GM21786 (cell line): ENCODE data around the gene ZNF329.

ENCODE experiments used
- ATAC-seq: cut with Tn5 transposase; IDR thresholded peaks from one replicate; pipeline ENCODE4 v1.9.1; 2021; ENCODE audit not compliant: unreplicated experiment

The ZNF329 gene

GRCh38 chr19:58118979-58119733 lies 31.4 kb downstream of the ZNF329 start:
- no peak for ATAC-seq

DNA sequence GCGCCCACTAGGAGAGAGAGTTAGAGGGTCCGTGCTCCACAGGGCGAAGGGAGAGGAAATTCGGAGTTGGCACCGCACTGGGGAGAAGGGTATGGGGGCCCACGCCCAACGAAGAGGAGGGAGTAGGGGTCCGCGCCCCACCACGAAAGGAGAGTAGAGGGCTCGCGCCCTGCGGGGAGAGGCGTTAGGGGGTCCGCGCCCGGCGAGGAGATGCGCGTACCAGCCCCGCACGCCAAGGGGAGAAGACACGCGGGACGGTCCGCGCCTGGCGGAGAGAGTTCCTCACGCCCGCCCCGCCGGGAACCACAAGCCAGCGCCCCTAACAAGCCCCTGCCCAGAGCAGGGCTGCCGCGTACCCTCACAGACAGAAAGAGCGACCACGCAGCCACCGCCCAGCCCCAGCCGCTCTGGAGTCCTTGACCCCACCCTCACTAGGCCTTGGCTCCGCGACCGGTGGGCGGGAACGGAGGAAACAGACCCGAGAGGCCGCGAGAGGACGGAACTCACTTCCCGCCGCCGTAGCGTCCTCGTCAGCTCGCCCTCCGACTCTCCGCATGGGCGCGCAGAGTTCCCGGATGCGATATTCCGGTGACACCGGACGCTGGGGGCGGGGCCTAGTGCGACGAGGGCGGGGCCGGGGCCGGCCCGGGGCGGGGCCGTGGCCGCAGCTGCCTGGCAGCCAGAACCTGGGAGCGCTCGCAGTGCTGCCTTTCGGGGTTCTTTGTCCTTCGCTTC lies 32.6 kb downstream of the ZNF329 start:
- no peak for ATAC-seq

- ATAC-seq = no peak
Observed at GRCh38 chr19:58108546-58108817, 42.1 kb downstream of the ZNF329 start.

GRCh38 chr19:58107778-58108545 lies 42.6 kb downstream of the ZNF329 start:
- no peak for ATAC-seq

GRCh38 chr19:58098682-58098998 lies 51.9 kb downstream of the ZNF329 start:
- ATAC-seq = no peak

GRCh38 chr19:58097781-58098681 lies 52.6 kb downstream of the ZNF329 start, which contains the start of gene ZSCAN18:
Gene ZSCAN18, minus strand, starts transcription at chr19:58098231. Its CDS starts 7,964 bp downstream, at chr19:58090267.
- peak; percentile 96 for ATAC-seq

DNA sequence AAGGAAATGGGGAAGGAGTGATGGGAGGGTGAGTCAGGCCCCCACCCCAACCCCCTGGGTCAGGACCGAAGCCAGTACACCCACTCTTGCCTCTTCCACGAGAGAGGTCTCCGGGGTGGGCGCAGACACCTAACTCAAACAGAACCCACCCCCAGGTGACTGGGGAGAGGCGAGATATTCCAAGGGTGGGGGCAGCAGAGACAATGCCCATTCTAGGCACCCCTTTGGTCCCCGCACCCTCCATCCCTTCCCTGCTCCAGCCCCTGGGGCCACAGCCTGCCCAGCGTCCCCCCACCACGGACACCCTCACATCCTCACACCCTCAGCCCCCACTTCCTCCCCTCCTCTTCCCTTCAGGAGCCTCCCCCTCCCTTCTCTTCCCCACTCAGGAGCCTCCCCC lies 53.2 kb downstream of the ZNF329 start:
- ATAC-seq = no peak

DNA sequence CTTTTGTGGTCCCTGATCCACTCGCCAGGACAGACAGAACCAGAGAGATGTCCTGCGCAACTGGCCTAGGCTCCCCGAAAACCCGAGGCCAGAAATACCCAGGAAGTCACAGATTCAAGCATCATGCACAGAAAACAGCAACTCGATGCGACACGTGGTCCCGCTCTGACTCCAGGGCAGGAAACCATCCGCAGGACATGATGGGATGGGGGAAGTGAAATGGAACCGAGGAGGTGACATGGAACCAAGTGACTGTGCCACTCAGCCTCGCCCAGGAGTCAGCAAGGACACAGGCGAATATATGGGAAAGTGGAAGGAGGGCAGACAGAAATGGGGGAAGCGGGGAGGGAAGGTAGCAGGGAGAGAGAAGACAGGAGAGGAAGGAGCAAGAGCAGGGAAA lies 53.7 kb downstream of the ZNF329 start:
- ATAC-seq = no peak

DNA sequence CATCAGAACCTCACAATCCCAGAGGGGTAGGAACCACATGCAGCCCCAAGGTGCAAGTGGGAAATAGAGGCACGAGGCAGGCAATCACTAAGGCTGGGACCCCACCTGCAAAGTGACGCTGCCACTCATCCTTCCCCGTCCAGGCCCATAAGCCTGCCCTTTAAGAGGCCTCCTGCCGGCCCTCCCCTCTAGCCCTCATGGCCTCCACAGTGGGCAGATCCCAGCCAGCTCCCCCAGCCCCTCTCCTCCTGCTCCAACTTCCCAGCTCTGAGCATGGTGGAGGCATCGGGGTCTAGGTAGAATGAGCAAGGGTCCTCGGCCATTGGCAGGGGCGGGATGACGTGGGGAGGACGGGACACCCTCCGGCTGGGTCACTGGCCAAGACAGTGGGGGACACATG lies 55.3 kb downstream of the ZNF329 start:
- ATAC-seq = no peak

DNA sequence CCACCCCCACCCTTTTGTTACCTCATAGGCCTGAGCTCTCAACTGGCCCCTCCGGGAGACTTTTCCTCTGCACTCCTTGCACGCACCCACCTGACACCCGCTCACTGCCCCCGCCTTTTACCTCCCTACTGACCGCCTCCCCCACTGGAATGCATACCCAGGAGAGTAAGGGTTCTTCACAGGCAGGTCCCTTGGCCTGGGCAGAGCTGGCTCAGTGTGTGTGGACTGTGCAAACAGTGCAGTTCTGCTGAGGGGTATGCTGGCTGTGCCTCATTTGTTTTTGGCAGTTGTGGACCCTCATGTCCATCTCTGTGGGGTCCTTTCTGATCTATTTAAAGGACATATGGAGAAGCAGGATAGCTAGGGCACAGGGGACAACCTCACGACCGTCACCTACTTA lies 57.5 kb downstream of the ZNF329 start:
- no peak for ATAC-seq

- no peak for ATAC-seq
Observed at GRCh38 chr19:58091251-58091995, 59.2 kb downstream of the ZNF329 start.

DNA sequence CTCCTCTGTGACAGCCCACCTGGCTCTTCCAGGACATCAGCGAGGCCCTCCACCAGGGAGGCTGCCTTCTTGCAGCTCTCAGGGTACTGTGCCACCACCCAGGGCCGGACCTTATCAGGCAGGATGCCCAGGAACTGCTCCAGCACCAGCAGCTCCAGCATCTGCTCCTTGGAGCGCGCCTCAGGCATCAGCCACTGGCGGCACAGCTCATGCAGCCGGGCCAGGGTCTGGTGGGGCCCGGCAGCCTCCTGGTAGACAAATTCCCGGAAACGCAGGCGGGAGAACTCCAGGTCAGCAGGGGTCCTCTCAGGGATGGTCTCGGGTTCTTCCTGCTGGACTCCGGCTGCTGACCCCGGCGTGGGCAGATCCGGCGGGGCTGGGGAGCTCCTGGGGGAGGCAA lies 60.7 kb downstream of the ZNF329 start:
- ATAC-seq = no peak

DNA sequence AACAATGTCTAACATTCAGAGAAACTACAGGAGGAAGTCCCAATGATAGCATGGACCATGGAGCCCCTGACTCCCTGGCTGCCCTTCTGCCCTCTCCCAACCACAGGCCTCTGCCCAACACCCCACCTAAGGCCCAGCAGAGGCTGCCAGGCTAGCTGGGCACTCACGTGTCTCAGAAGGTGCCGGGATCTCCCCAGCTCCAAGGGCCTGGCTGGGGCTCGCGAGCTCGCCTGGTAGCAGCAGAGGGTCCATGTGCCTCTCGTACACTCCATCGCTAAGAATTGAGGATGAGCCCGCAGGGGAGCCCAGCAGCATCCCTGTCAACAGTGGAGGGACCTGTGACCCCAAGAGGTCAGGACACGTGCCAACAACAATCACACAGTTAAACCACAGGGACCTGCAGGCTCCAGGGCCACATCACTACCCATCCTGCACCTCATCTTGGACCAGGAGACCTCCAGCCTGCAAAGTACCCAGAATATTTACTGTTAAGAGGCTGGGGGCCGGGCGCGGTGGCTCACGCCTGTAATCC lies 62.0 kb downstream of the ZNF329 start:
- ATAC-seq = no peak

DNA sequence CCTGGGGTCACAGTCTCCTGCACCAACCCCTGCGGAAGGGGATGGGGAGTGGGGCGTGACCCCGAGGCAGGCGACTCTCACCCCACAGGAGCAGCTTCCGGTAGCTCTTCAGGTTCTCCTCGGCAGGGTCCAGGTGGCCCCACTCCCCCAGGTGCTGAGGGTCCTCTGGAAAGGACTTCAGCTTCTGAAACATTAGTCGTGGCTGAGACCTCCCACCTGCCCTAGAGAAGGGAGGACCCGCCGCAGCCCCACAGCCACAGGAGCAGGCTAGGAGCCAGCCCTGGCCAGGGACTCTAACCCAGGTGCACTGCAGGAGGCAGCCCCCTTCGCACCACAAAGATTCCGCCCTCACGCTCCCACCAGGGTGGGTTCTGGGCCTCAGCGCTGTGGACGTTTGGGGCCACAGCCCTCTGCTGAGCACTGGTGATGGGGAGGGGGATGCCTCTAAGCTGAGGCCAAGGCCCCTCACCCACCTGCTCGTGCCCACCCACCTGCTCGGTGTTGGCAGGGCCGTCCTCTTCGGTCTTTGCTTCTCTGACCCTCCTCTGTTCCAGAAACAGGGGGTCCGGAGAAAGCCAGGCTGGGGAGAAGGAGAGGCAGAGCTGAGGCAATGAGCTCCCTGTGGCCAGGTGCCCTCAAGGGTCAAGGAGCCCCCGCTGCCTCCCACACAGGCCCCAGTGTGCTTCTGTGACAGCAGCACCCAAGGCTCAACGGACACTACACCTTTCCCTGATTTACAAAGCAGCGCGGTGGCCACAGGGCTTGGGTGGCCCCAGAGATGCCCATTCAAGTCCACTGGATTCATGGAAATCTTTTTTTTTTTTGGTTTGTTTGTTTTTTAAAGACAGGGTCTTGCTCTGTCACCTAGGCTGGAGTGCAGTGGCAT lies 63.5 kb downstream of the ZNF329 start:
- ATAC-seq = no peak

- ATAC-seq = no peak
Observed at GRCh38 chr19:58085348-58085875, 65.2 kb downstream of the ZNF329 start.

- no peak for ATAC-seq
Observed at GRCh38 chr19:58084596-58085347, 65.8 kb downstream of the ZNF329 start.

DNA sequence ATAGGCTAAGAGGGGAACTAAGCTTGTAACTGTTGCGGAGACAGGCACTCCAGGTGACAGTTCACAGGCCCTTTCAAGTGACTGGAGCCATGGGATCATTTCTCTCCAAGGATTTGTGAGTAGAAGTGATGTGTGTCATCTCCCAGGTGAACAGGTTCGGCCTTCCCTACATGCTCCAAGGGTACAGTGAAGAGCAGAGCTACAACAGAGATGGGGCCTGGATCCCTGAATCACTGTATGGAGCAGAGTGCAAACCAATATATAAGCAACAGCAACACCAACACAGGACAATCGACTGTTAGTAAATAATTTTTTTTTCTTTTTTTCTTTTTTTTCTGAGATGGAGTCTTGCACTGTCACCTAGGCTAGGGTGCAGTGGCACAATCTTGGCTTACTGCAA lies 67.6 kb downstream of the ZNF329 start:
- ATAC-seq = no peak

GRCh38 chr19:58079792-58080191 lies 70.8 kb downstream of the ZNF329 start:
- no peak for ATAC-seq
